Measurements from ENCODE around the gene RNF208. TPM values are rescaled to one million over a fixed set of nuclear protein-coding genes. Genes with fewer than 3 reads are reported as not detected.
A peak's percentile ranks its signal among the peaks of the same experiment; 100 is the strongest.
"Not testable (repeated sequence)": the region's sequence is repeated elsewhere in the genome, so short reads cannot be mapped to it uniquely, and the experiment has no call there.

Gene RNF208
- total and polyA plus RNA-seq, 2 experiments from 2014 or later = 0.34 to 0.65 TPM

DNA sequence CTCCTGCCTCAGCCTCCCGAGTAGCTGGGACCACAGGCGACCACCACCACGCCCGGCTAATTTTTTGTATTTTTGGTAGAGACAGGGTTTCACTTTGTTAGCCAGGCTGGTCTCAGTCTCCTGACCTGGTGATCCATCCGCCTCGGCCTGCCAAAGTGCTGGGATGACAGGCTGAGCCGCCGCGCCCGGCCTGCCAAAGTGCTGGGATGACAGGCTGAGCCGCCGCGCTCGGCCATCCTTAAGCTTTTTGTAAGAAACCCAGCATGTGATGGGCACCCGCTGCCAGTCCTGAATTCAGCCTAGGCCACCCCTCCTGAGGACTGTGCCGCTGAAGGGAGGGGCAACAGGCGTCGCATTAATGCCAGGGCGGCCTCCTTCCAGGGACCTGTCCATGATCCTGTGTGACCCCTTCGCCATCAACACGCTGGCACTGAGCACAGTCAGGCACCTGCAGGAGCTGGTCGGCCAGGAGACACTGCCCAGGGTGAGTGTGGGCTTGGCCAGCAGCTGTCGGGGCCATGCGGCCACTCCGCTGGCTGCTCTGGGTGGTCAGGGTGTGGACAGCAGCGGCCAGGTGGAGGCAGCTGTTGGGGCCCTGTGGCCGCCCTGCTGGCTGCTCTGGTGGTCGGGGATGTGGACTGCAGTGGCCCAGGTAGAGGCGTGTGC lies 43.6 kb upstream of the RNF208 start:
- Histone ChIP-seq H3K9ac (no peak overlapping the region), H3F3A (ENCODE audit: insufficient read depth) (no peaks in the 10 kb centered on the region), H3K9me2 (ENCODE audit: insufficient read depth) (no peaks in the 10 kb centered on the region), H3K79me2 (ENCODE audit: insufficient read depth) (0 out of 2 replicates have a peak, but pooled peaks cover 7% of the 10 kb centered on the region), H3K27ac (no peak overlapping the region), H3K9me3 (ENCODE audit: low read depth) (no peaks in the 10 kb centered on the region), H3K4me2 (ENCODE audit: unreplicated experiment) (no peak overlapping the region), H3K36me3 (ENCODE audit: low read depth) (no peaks in the 10 kb centered on the region; the same call in 1 of the 2 replicates), H3K4me1 (ENCODE audit: insufficient read depth) (no peaks in the 10 kb centered on the region), H3K4me3 (no peak overlapping the region), H4K20me1 (ENCODE audit: insufficient read depth) (no peaks in the 10 kb centered on the region), H3K27me3 (replicated peaks; ENCODE audit: insufficient read depth) (no peaks in the 10 kb centered on the region), H2AFZ (no peak overlapping the region)
- DNase-seq = no peak
- in situ Hi-C loops (cut with MboI) = no loop called here
- no peak for TF ChIP-seq EZH2 (IDR thresholded peaks at IDR 0.05; ENCODE audit: insufficient read depth, poor library complexity, severe bottlenecking)
- TF ChIP-seq EZH2phosphoT487 (IDR thresholded peaks at IDR 0.05; ENCODE audit: insufficient read depth, low read depth) = no peak
- WGBS, 2 experiments (ENCODE audit: low coverage in 1 of 2, low lambda C conversion rate in 2 of 2, missing lambda C conversion rate in 2 of 2) = 95 to 97% methylated on average over 27 to 29 of the region's 29 CpGs

DNA sequence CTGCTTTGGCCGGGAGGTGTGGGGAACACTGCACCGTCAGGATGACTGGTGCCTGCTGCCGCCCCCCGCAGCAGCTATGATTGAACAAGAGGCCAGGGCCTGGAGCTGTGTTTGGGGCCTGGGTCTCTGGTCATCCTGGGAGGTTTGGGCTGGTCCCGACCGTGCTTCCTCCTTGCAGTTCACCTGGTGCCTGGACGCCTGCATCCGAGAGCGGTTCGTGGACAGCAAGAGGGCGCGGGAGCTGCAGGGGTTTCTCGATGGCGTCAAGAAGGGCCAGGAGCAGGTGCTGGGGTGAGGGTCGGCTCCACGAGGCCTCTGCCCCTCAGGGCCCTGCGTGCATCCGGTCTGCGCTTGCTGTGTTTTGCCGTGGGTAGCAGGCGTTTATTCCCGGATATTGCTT lies 42.0 kb upstream of the RNF208 start:
- H3K4me1 ChIP-seq (ENCODE audit: insufficient read depth) = no peaks in the 10 kb centered on the region
- no peak overlapping the region for H3K27ac ChIP-seq
- no peaks in the 10 kb centered on the region; the same call in 1 of the 2 replicates for H3K36me3 ChIP-seq (ENCODE audit: low read depth)
- peaks cover 10% of the 10 kb centered on the region; the same call in 1 of the 2 replicates for H3K79me2 ChIP-seq (ENCODE audit: insufficient read depth)
- no peak for DNase-seq
- H3K9me2 ChIP-seq (ENCODE audit: insufficient read depth) = no peaks in the 10 kb centered on the region
- H3K4me2 ChIP-seq (ENCODE audit: unreplicated experiment) = no peak overlapping the region
- WGBS, 2 experiments (ENCODE audit: low coverage in 1 of 2, low lambda C conversion rate in 2 of 2, missing lambda C conversion rate in 2 of 2) = 93 to 96% methylated on average over 22 of the region's 22 CpGs
- H3K4me3 ChIP-seq = no peak overlapping the region
- H3K9me3 ChIP-seq (ENCODE audit: low read depth) = no peaks in the 10 kb centered on the region
- H3K9ac ChIP-seq = no peak overlapping the region
- H2AFZ ChIP-seq = no peak overlapping the region
- in situ Hi-C loops (cut with MboI) = no loop called here
- no peaks in the 10 kb centered on the region for H3F3A ChIP-seq (ENCODE audit: insufficient read depth)
- H4K20me1 ChIP-seq (ENCODE audit: insufficient read depth) = no peaks in the 10 kb centered on the region
- no peak for TF ChIP-seq EZH2phosphoT487 (IDR thresholded peaks at IDR 0.05; ENCODE audit: insufficient read depth, low read depth)
- H3K27me3 ChIP-seq (replicated peaks; ENCODE audit: insufficient read depth) = no peaks in the 10 kb centered on the region

DNA sequence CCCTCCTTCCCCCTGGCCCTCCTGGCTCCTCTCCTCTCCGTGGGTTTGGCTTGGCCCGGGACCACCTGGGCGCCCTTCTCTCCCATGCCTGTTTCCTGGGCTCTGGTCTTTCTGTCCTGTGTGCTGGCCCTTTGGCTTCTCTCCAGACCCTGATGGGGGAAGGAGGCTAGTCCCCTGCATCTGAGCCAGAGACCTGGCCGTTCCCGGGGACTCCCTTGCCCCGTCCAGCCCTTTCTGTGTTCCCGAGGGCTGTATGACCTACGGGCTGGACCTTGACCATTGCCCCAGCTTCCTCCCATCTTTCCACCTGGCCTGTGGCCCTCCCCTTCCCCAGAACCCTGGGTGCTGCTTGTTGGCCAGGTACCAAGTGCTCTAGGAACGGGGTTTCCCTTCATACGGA lies 41.5 kb upstream of the RNF208 start:
- Histone ChIP-seq H4K20me1 (ENCODE audit: insufficient read depth) (no peaks in the 10 kb centered on the region), H3K9me3 (ENCODE audit: low read depth) (no peaks in the 10 kb centered on the region), H3K4me3 (no peak overlapping the region), H3K9ac (no peak overlapping the region), H3K36me3 (ENCODE audit: low read depth) (no peaks in the 10 kb centered on the region; the same call in 1 of the 2 replicates), H3K79me2 (ENCODE audit: insufficient read depth) (peaks cover 16% of the 10 kb centered on the region), H3K4me2 (ENCODE audit: unreplicated experiment) (no peak overlapping the region), H3K4me1 (ENCODE audit: insufficient read depth) (no peaks in the 10 kb centered on the region), H3K27me3 (replicated peaks; ENCODE audit: insufficient read depth) (no peaks in the 10 kb centered on the region), H3K27ac (no peak overlapping the region), H2AFZ (no peak overlapping the region), H3F3A (ENCODE audit: insufficient read depth) (no peaks in the 10 kb centered on the region), H3K9me2 (ENCODE audit: insufficient read depth) (no peaks in the 10 kb centered on the region)
- 75% methylated on average over 6 to 10 of the region's 10 CpGs for WGBS, 2 experiments (ENCODE audit: low coverage in 1 of 2, low lambda C conversion rate in 2 of 2, missing lambda C conversion rate in 2 of 2)
- DNase-seq = no peak
- in situ Hi-C loops (cut with MboI) = no loop called here
- no peak for TF ChIP-seq EZH2 (IDR thresholded peaks at IDR 0.05; ENCODE audit: insufficient read depth, poor library complexity, severe bottlenecking)
- no peak for TF ChIP-seq EZH2phosphoT487 (IDR thresholded peaks at IDR 0.05; ENCODE audit: insufficient read depth, low read depth)

DNA sequence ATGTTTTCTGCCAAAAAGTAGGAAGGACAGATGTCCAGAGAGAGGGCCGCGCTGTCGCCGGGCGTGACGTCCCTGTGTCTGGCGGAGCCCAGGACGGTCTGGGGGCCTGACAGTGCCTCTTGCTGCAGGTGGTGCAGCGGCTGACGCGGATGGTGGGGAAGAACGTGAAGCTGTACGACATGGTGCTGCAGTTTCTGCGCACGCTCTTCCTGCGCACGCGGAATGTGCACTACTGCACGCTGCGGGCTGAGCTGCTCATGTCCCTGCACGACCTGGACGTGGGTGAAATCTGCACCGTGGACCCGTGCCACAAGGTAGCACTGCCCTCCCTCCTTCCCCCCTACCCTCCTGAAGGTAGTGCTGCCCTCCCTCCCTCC lies 40.9 kb upstream of the RNF208 start:
- Histone ChIP-seq H3K4me1 (ENCODE audit: insufficient read depth) (no peaks in the 10 kb centered on the region), H3K4me2 (ENCODE audit: unreplicated experiment) (no peak overlapping the region), H3K9ac (no peak overlapping the region), H3K79me2 (ENCODE audit: insufficient read depth) (peaks cover 22% of the 10 kb centered on the region), H3K9me2 (ENCODE audit: insufficient read depth) (no peaks in the 10 kb centered on the region), H3K4me3 (no peak overlapping the region), H2AFZ (no peak overlapping the region), H3K36me3 (ENCODE audit: low read depth) (no peaks in the 10 kb centered on the region; the same call in 1 of the 2 replicates), H3F3A (ENCODE audit: insufficient read depth) (no peaks in the 10 kb centered on the region), H3K27me3 (replicated peaks; ENCODE audit: insufficient read depth) (no peaks in the 10 kb centered on the region), H4K20me1 (ENCODE audit: insufficient read depth) (no peaks in the 10 kb centered on the region), H3K9me3 (ENCODE audit: low read depth) (no peaks in the 10 kb centered on the region), H3K27ac (no peak overlapping the region)
- no peak for DNase-seq
- in situ Hi-C loops (cut with MboI) = no loop called here
- no peak for TF ChIP-seq EZH2 (IDR thresholded peaks at IDR 0.05; ENCODE audit: insufficient read depth, poor library complexity, severe bottlenecking)
- TF ChIP-seq EZH2phosphoT487 (IDR thresholded peaks at IDR 0.05; ENCODE audit: insufficient read depth, low read depth) = no peak
- WGBS, 2 experiments (ENCODE audit: low coverage in 1 of 2, low lambda C conversion rate in 2 of 2, missing lambda C conversion rate in 2 of 2) = 94% methylated on average over 20 to 24 of the region's 24 CpGs

DNA sequence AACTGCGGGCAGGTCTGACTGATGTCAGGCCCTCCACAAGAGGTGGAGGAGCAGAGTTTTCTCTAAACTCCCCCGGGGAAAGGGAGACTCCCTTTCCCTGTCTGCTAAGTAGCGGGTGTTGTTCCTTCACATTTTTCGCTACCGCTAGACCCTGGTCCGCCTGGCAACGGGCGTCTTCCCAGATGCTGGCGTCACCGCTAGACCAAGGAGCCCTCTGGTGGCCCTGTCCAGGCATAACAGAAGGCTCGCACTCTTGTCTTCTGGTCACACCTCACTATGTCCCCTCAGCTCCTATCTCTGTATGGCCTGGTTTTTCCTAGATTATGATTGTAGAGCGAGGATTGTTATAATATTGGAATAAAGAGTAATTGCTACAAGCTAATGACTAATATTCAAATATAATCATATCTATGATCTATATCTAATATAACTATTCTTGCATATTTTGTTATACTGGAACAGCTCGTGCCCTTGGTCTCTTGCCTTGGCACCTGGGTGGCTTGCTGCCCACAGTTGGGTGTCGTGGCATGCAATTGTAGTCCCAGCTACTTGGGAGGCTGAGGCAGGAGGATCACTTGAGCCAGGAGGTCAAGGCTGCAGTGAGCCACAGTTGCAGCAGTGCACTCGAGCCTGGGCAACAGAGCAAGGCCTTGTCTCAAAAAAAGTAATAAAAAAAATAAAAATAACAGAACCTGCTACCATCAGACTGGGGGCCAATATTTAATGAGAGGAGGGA lies 40.3 kb upstream of the RNF208 start:
- H3K4me2 ChIP-seq (ENCODE audit: unreplicated experiment); H3K9me2 ChIP-seq (ENCODE audit: insufficient read depth); H3F3A ChIP-seq (ENCODE audit: insufficient read depth); in situ Hi-C loops (cut with MboI); H3K4me1 ChIP-seq (ENCODE audit: insufficient read depth); H2AFZ ChIP-seq; H3K36me3 ChIP-seq (ENCODE audit: low read depth); H3K27me3 ChIP-seq (replicated peaks; ENCODE audit: insufficient read depth); H3K9me3 ChIP-seq (ENCODE audit: low read depth); H3K4me3 ChIP-seq; H3K9ac ChIP-seq; H4K20me1 ChIP-seq (ENCODE audit: insufficient read depth); H3K27ac ChIP-seq: not testable (repeated sequence)
- peaks cover 27% of the 10 kb centered on the region for H3K79me2 ChIP-seq (ENCODE audit: insufficient read depth)
- 55 to 57% methylated on average over 12 to 15 of the region's 15 CpGs for WGBS, 2 experiments (ENCODE audit: low coverage in 1 of 2, low lambda C conversion rate in 2 of 2, missing lambda C conversion rate in 2 of 2)
- DNase-seq = peak; percentile 41

All from GM23248 (cell line).